IMR-90 (cell line): Measurements from ENCODE around the gene PAX9. TPM values are rescaled to one million over a fixed set of nuclear protein-coding genes. Genes with fewer than 3 reads are reported as not detected.

Experiments
- ATAC-seq: fragments of 200-7000 bp; cut with Tn5 transposase; 2 replicates; pipeline ENCODE4 v1.9.1; 2020; ENCODE audit warnings: low read depth, mild to moderate bottlenecking, moderate library complexity
- BruUV-seq: library from RNA; stranded (reverse); fragments of 400-500 nt; replicated peaks from 2 replicates; lab custom pipeline; 2021; lab: Mats Ljungman, UMichigan
- CTCF ChIA-PET: fragments of 300-600 bp; formaldehyde crosslinking; extraction: SDS; loops from one replicate; lab custom pipeline; 2021; ENCODE audit warnings: antibody characterized with exemption; lab: Yijun Ruan, JAX
- POLR2A ChIA-PET: fragments of 300-600 bp; sonication (Branson Sonifier 250); formaldehyde crosslinking; loops from one replicate; lab custom pipeline; 2022; ENCODE audit warnings: antibody characterized with exemption; ENCODE audit not compliant: unreplicated experiment; lab: Charles Lee
- DNase-seq: peaks from one replicate; pipeline ENCODE4 v3.0.0; 2013
- H2AFZ ChIP-seq: replicated peaks from 2 replicates; pipeline ENCODE3; 2013; ENCODE audit warnings: low read length, mild to moderate bottlenecking; ENCODE audit not compliant: poor library complexity
- H2AK5ac ChIP-seq: 2 replicates; pipeline ENCODE4 v1.6.1; 2013; ENCODE audit warnings: low read depth, low read length, inconsistent platforms
- H2AK9ac ChIP-seq: replicated peaks from 2 replicates; pipeline ENCODE3; 2013; ENCODE audit warnings: mild to moderate bottlenecking, low read depth, low read length, moderate library complexity; ENCODE audit not compliant: poor library complexity
- H2BK120ac ChIP-seq: 2 replicates; pipeline ENCODE4 v1.6.1; 2013; ENCODE audit warnings: low read depth, low read length, inconsistent platforms
- H2BK15ac ChIP-seq: 3 replicates; pipeline ENCODE4 v1.6.1; 2013; ENCODE audit warnings: low read depth, low read length, inconsistent platforms
- H2BK20ac ChIP-seq: 2 replicates; pipeline ENCODE4 v1.6.1; 2013; ENCODE audit warnings: low read depth, mild to moderate bottlenecking, inconsistent platforms, low read length, moderate library complexity
- H2BK5ac ChIP-seq: 2 replicates; pipeline ENCODE4 v1.6.1; 2013; ENCODE audit warnings: mild to moderate bottlenecking, low read depth, low read length, inconsistent platforms; ENCODE audit not compliant: poor library complexity, severe bottlenecking
- H3K14ac ChIP-seq: replicated peaks from 2 replicates; pipeline ENCODE4 v1.6.1; 2013; ENCODE audit warnings: low read depth, low read length, inconsistent platforms
- H3K18ac ChIP-seq: 2 replicates; pipeline ENCODE4 v1.6.1; 2013; ENCODE audit warnings: low read depth, low read length, control low read depth
- H3K23ac ChIP-seq: 2 replicates; pipeline ENCODE4 v1.6.1; 2013; ENCODE audit warnings: low read depth, low read length, inconsistent platforms
- H3K27ac ChIP-seq: 2 replicates; pipeline ENCODE4 v1.5.1; 2013; ENCODE audit warnings: mild to moderate bottlenecking, control low read depth, low read length; ENCODE audit not compliant: insufficient read depth
- H3K27me3 ChIP-seq: 2 replicates; pipeline ENCODE4 v1.6.1; 2013; ENCODE audit warnings: low read length; ENCODE audit not compliant: control insufficient read depth, insufficient read depth
- H3K36me3 ChIP-seq: 2 replicates; pipeline ENCODE4 v1.6.1; 2013; ENCODE audit warnings: low read length, mixed read lengths; ENCODE audit not compliant: control insufficient read depth, insufficient read depth
- H3K4ac ChIP-seq: 2 replicates; pipeline ENCODE4 v1.6.1; 2013; ENCODE audit warnings: low read depth, low read length, inconsistent platforms
- H3K4me1 ChIP-seq: 2 replicates; pipeline ENCODE4 v1.6.1; 2013; ENCODE audit warnings: low read length, mixed read lengths; ENCODE audit not compliant: control insufficient read depth, insufficient read depth
- H3K4me2 ChIP-seq: 2 replicates; pipeline ENCODE4 v1.6.1; 2013; ENCODE audit warnings: low read depth, mild to moderate bottlenecking, control low read depth, low read length, moderate library complexity
- H3K4me3 ChIP-seq: 2 replicates; pipeline ENCODE4 v1.5.1; 2013; ENCODE audit warnings: low read depth, mild to moderate bottlenecking, control low read depth, low read length, moderate library complexity; ENCODE audit not compliant: insufficient read depth
- H3K56ac ChIP-seq: 2 replicates; pipeline ENCODE4 v1.6.1; 2013; ENCODE audit warnings: low read length, inconsistent platforms; ENCODE audit not compliant: insufficient read depth; ENCODE audit errors: extremely low read depth
- H3K79me1 ChIP-seq, 2 experiments: 2 replicates each; pipeline ENCODE4 v1.6.1; 2013; ENCODE audit warnings: low read length in 2 of 2, inconsistent platforms in 1 of 2, low read depth in 1 of 2
- H3K9ac ChIP-seq: 2 replicates; pipeline ENCODE4 v1.6.1; 2013; ENCODE audit warnings: low read depth, low read length, control low read depth
- H3K9me1 ChIP-seq: 2 replicates; pipeline ENCODE4 v1.6.1; 2013; ENCODE audit warnings: low read length, inconsistent platforms; ENCODE audit not compliant: insufficient read depth
- H3K9me3 ChIP-seq: 2 replicates; pipeline ENCODE4 v1.6.1; 2013; ENCODE audit warnings: low read length; ENCODE audit not compliant: control insufficient read depth, insufficient read depth
- H4K20me1 ChIP-seq: 2 replicates; pipeline ENCODE4 v1.6.1; 2013; ENCODE audit warnings: low read length, inconsistent platforms; ENCODE audit not compliant: insufficient read depth
- H4K5ac ChIP-seq: 2 replicates; pipeline ENCODE4 v1.6.1; 2013; ENCODE audit warnings: mild to moderate bottlenecking, low read depth, low read length, control low read depth
- H4K8ac ChIP-seq, 2 experiments: 2 replicates each; pipeline ENCODE4 v1.6.1; 2013; ENCODE audit warnings: low read depth in 2 of 2, low read length in 2 of 2, control low read depth in 1 of 2, inconsistent platforms in 1 of 2
- H4K91ac ChIP-seq: 2 replicates; pipeline ENCODE4 v1.6.1; 2013; ENCODE audit warnings: low read depth, low read length, inconsistent platforms; ENCODE audit not compliant: insufficient read depth
- FOS ChIP-seq: fragments of 150-350 bp; IDR thresholded peaks from 2 replicates; pipeline ENCODE4 v1.6.1; 2016; ENCODE audit warnings: low read depth, low read length
- MAFK ChIP-seq: IDR thresholded peaks from 2 replicates; pipeline ENCODE4 v1.6.1; 2012; ENCODE audit warnings: low read depth, low read length, improper control_type of control experiment
- MAZ ChIP-seq: IDR thresholded peaks from 2 replicates; pipeline ENCODE4 v1.6.1; 2012; ENCODE audit warnings: low read depth, mild to moderate bottlenecking, low read length, improper control_type of control experiment, moderate library complexity, borderline replicate concordance
- NFE2L2 ChIP-seq: fragments of 150-350 bp; IDR thresholded peaks from 2 replicates; pipeline ENCODE4 v1.6.1; 2016; ENCODE audit warnings: low read depth, mild to moderate bottlenecking, low read length
- WGBS, 2 experiments: methylation state at CpG; one replicate each; pipeline versions ENCODE4 v1.1.5 to v1.1.7; 2013; ENCODE audit warnings: missing lambda C conversion rate in 2 of 2; ENCODE audit not compliant: insufficient read length in 1 of 2; ENCODE audit errors: extremely low coverage in 2 of 2; 5-methylcytosine and 5-hydroxymethylcytosine counted together
- dilution Hi-C: fragments of 300-500 bp; cut with HindIII; formaldehyde crosslinking; loops from one replicate; pipeline ENCODE4 v1.14.3; 2018; ENCODE audit warnings: low sequenced_read_pairs; ENCODE audit not compliant: unreplicated experiment
- in situ Hi-C: fragments of 300-500 bp; cut with MboI; formaldehyde crosslinking; loops from 3 replicates; pipeline ENCODE4 v1.14.3; 2019; ENCODE audit warnings: low sequenced_read_pairs, inconsistent platforms, mixed read lengths
- intact Hi-C: fragments of 100-400 bp; cut with micrococcal nuclease; formaldehyde crosslinking; loops from 2 replicates; pipeline ENCODE4 v1.10.0; 2022
- polyA plus RNA-seq, 3 experiments: library from polyadenylated mRNA; depleted of rRNA; stranded (reverse); fragments of >200 nt; gene quantifications; 2 replicates each; pipeline ENCODE4 v1.2.3, GENCODE V29; 2012; ENCODE audit warnings: low replicate concordance in 1 of 3
- total RNA-seq: library from RNA; depleted of rRNA; stranded (reverse); fragments of >200 nt; gene quantifications from 2 replicates; pipeline ENCODE4 v1.2.3, GENCODE V29; 2012

PAX9 gene
- total and polyA plus RNA-seq, 2 of the 4 experiments (the other 2 are of a cell fraction) = not detected

DNA sequence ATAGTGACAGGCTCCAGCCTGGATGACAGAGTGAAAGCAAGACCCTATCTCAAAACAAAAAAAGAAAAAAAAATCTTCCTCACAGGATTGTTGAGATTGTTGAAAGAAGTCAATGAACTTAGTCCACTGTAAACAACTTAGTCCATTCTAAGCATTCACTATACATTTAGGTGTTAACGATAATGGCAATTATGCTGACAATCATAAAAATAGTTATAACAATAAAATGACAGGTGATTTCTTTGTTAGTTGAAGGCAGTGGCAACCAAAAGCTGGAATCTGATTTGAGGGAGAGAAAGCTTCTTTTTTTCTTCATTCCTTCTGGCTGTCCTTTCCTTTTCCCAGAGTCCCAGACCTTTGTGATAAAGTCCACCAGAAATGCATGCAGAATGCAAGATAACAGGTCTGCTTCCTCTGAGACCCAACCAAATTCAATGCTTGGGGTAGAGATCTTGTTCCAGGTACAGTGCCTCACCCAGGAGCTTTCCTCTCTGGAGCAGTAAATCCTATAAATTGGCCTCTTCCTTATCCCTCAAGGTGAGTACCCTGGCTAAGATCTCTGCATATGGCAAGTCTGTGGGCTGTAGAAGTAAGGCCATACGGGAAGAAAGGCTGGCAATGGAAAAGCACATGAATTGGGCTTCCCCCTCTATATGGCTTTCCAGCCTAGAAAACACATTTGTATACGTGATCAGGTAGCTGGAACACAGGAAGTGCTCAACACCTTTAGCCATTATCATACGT is 52.5 kb downstream of the PAX9 start:
- Histone ChIP-seq H4K8ac (no peak overlapping the region), H2BK20ac (no peak overlapping the region), H4K91ac (no peak overlapping the region), H3K9ac (no peak overlapping the region), H2AK9ac (no peak overlapping the region), H3K23ac (no peak overlapping the region), H3K9me1 (no peaks in the 10 kb centered on the region), H4K5ac (no peak overlapping the region), H3K27ac (no peak overlapping the region), H3K4me2 (no peak overlapping the region), H3K4ac (no peak overlapping the region), H2BK5ac (no peak overlapping the region), H4K20me1 (no peaks in the 10 kb centered on the region), H3K79me1 (no peaks in the 10 kb centered on the region), H3K4me1 (no peaks in the 10 kb centered on the region), H3K56ac (no peak overlapping the region), H2AFZ (no peak overlapping the region), H2BK15ac (no peak overlapping the region), H3K4me3 (no peak overlapping the region), H2BK120ac (no peak overlapping the region), H3K14ac (no peak overlapping the region), H3K9me3 (no peaks in the 10 kb centered on the region), H3K36me3 (no peaks in the 10 kb centered on the region), H3K18ac (no peak overlapping the region), H3K27me3 (no peaks in the 10 kb centered on the region), H2AK5ac (no peak overlapping the region)
- BruUV-seq = no TSS peak
- CTCF ChIA-PET = no interaction called here
- intact Hi-C loops (no loop called here), in situ Hi-C loops (no loop called here), dilution Hi-C loops (no loop called here)
- TF ChIP-seq MAZ (no peak), MAFK (peak; percentile 41; the same call in 1 of the 2 replicates), FOS (no peak), NFE2L2 (no peak)
- DNase-seq (no peak), ATAC-seq (no peak)
- WGBS, 2 experiments = no CpG with 5 or more reads among the region's 4 CpGs
- POLR2A ChIA-PET = no interaction called here
